Measurements from ENCODE around the gene SMARCD1.
"Not testable (repeated sequence)": the region's sequence is repeated elsewhere in the genome, so short reads cannot be mapped to it uniquely, and the experiment has no call there.

SMARCD1 gene

DNA sequence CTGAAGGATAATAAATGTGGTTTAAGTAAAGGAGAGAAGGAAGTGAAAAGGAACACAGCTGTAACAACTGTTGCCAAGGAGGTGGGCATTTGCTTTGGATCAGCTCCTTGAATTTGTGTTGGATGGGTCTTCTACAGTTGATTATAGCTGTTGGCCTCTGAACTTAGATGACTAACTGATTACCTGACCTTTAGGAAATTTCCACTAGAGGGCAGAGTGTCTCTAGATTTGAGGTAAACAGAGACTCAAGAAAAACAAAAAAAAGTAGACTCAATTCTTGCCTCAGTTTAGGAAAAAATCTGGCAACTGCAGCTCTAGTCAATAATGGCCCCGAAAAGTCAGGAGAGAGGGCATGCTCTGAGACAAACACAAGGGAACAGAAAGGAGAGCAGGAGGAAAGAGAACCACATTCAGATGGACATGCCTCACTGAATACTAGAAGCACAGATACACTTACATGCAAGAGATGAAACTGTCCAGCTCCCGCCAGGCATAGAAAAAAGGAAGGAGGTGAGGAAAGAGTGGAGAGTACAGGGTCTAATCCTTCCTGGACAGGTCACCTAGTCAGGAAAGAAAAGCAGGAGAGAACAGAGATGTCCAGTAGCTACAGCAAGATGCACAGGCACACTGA is 47.5 kb downstream of the SMARCD1 start:
- H3K4me2 ChIP-seq: no peak overlapping the region
- TF ChIP-seq, protein P1, sequence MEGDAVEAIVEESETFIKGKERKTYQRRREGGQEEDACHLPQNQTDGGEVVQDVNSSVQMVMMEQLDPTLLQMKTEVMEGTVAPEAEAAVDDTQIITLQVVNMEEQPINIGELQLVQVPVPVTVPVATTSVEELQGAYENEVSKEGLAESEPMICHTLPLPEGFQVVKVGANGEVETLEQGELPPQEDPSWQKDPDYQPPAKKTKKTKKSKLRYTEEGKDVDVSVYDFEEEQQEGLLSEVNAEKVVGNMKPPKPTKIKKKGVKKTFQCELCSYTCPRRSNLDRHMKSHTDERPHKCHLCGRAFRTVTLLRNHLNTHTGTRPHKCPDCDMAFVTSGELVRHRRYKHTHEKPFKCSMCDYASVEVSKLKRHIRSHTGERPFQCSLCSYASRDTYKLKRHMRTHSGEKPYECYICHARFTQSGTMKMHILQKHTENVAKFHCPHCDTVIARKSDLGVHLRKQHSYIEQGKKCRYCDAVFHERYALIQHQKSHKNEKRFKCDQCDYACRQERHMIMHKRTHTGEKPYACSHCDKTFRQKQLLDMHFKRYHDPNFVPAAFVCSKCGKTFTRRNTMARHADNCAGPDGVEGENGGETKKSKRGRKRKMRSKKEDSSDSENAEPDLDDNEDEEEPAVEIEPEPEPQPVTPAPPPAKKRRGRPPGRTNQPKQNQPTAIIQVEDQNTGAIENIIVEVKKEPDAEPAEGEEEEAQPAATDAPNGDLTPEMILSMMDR (conservative IDR thresholded peaks at IDR 0.05; ENCODE audit: low read depth, low read length): no peak
- no peaks in the 10 kb centered on the region for H3K79me2 ChIP-seq (ENCODE audit: insufficient read depth, low read depth)
- no peaks in the 10 kb centered on the region for H3K27me3 ChIP-seq (ENCODE audit: insufficient read depth, low read depth)
- no peak overlapping the region for H3K9ac ChIP-seq
- peaks cover 7% of the 10 kb centered on the region; the same call in 1 of the 2 replicates for H3K36me3 ChIP-seq (ENCODE audit: insufficient read depth)
- H3K4me3 ChIP-seq (IDR thresholded peaks at IDR 0.05; ENCODE audit: insufficient read depth, low read depth, low read length): no peak overlapping the region
- no peaks in the 10 kb centered on the region for H4K20me1 ChIP-seq (ENCODE audit: insufficient read depth)
- no peak overlapping the region for H3K27ac ChIP-seq
- H3K4me1 ChIP-seq (ENCODE audit: low read depth, poor library complexity, severe bottlenecking): no peaks in the 10 kb centered on the region
- no peak overlapping the region for H2AFZ ChIP-seq (ENCODE audit: low read depth)

- Histone ChIP-seq H3K27ac (no peak overlapping the region), H3K79me2 (ENCODE audit: insufficient read depth, low read depth) (peaks cover 8% of the 10 kb centered on the region; the same call in 1 of the 2 replicates), H3K4me1 (ENCODE audit: low read depth, poor library complexity, severe bottlenecking) (no peaks in the 10 kb centered on the region), H4K20me1 (ENCODE audit: insufficient read depth) (no peaks in the 10 kb centered on the region), H3K36me3 (ENCODE audit: insufficient read depth) (no peaks in the 10 kb centered on the region), H3K27me3 (ENCODE audit: insufficient read depth, low read depth) (no peaks in the 10 kb centered on the region), H3K9ac (no peak overlapping the region), H3K4me3 (IDR thresholded peaks at IDR 0.05; ENCODE audit: insufficient read depth, low read depth, low read length) (no peak overlapping the region), H2AFZ (ENCODE audit: low read depth) (no peak overlapping the region), H3K4me2 (no peak overlapping the region)
- TF ChIP-seq, protein P1 (conservative IDR thresholded peaks at IDR 0.05; ENCODE audit: low read depth, low read length): no peak
Measured at GRCh38 chr12:50142993-50143392, 57.9 kb downstream of the SMARCD1 start.

- no peak overlapping the region for H2AFZ ChIP-seq (ENCODE audit: low read depth)
- H3K36me3 ChIP-seq (ENCODE audit: insufficient read depth): no peaks in the 10 kb centered on the region
- H3K4me2 ChIP-seq: no peak overlapping the region
- TF ChIP-seq, protein P1 (conservative IDR thresholded peaks at IDR 0.05; ENCODE audit: low read depth, low read length): no peak
- H3K79me2 ChIP-seq (ENCODE audit: insufficient read depth, low read depth): peaks cover 8% of the 10 kb centered on the region; the same call in 1 of the 2 replicates
- H3K27ac ChIP-seq: no peak overlapping the region
- no peaks in the 10 kb centered on the region for H4K20me1 ChIP-seq (ENCODE audit: insufficient read depth)
- H3K4me1 ChIP-seq (ENCODE audit: low read depth, poor library complexity, severe bottlenecking): no peaks in the 10 kb centered on the region
- H3K27me3 ChIP-seq (ENCODE audit: insufficient read depth, low read depth): no peaks in the 10 kb centered on the region
- H3K4me3 ChIP-seq (IDR thresholded peaks at IDR 0.05; ENCODE audit: insufficient read depth, low read depth, low read length): no peak overlapping the region
- H3K9ac ChIP-seq: no peak overlapping the region
Measured at GRCh38 chr12:50145439-50145838, 60.3 kb downstream of the SMARCD1 start.

- Histone ChIP-seq H4K20me1 (ENCODE audit: insufficient read depth) (no peaks in the 10 kb centered on the region), H3K79me2 (ENCODE audit: insufficient read depth, low read depth) (peaks cover 8% of the 10 kb centered on the region; the same call in 1 of the 2 replicates), H3K4me2 (no peak overlapping the region), H3K4me1 (ENCODE audit: low read depth, poor library complexity, severe bottlenecking) (no peaks in the 10 kb centered on the region), H3K9ac (no peak overlapping the region), H2AFZ (ENCODE audit: low read depth) (no peak overlapping the region), H3K27ac (no peak overlapping the region), H3K4me3 (IDR thresholded peaks at IDR 0.05; ENCODE audit: insufficient read depth, low read depth, low read length) (no peak overlapping the region), H3K27me3 (ENCODE audit: insufficient read depth, low read depth) (no peaks in the 10 kb centered on the region), H3K36me3 (ENCODE audit: insufficient read depth) (no peaks in the 10 kb centered on the region)
- TF ChIP-seq, protein P1 (conservative IDR thresholded peaks at IDR 0.05; ENCODE audit: low read depth, low read length): no peak
Measured at GRCh38 chr12:50147281-50147680, 62.1 kb downstream of the SMARCD1 start.

GRCh38 chr12:50148011-50148410 is 62.9 kb downstream of the SMARCD1 start:
- not testable (repeated sequence) for H4K20me1 ChIP-seq (ENCODE audit: insufficient read depth)

More at GRCh38 chr12:50148011-50148410, 62.9 kb downstream of the SMARCD1 start:
- H3K4me2 ChIP-seq; H3K36me3 ChIP-seq (ENCODE audit: insufficient read depth); H3K4me3 ChIP-seq (IDR thresholded peaks at IDR 0.05; ENCODE audit: insufficient read depth, low read depth, low read length); H3K9ac ChIP-seq; H3K27ac ChIP-seq; H3K79me2 ChIP-seq (ENCODE audit: insufficient read depth, low read depth); H3K27me3 ChIP-seq (ENCODE audit: insufficient read depth, low read depth); H3K4me1 ChIP-seq (ENCODE audit: low read depth, poor library complexity, severe bottlenecking); H2AFZ ChIP-seq (ENCODE audit: low read depth): not testable (repeated sequence)
